Keratinocyte (primary cell): ENCODE results near the gene TSPAN8. TPM values are rescaled to one million over a fixed set of nuclear protein-coding genes. Genes with fewer than 3 reads are reported as not detected.

Experiments used
- DNase-seq: peaks from one replicate; pipeline ENCODE4 v3.0.0-alpha.2; 2011; ENCODE audit warnings: low read depth, missing footprints, low spot score
- FAIRE-seq: peaks from 2 replicates; lab custom pipeline; 2011; peaks lifted over from hg19 to GRCh38; lab: Jason Lieb, UNC
- H2AFZ ChIP-seq: 2 replicates; pipeline ENCODE4 v1.6.0; 2012; ENCODE audit warnings: low read length, control low read depth, inconsistent platforms; ENCODE audit not compliant: control insufficient read depth
- H3K27ac ChIP-seq: 2 replicates; pipeline ENCODE4 v1.5.1; 2011; ENCODE audit warnings: low read length; ENCODE audit not compliant: control insufficient read depth, insufficient read depth
- H3K27me3 ChIP-seq: 3 replicates; pipeline ENCODE4 v1.6.0; 2011; ENCODE audit warnings: low read length; ENCODE audit not compliant: control insufficient read depth, insufficient read depth; ENCODE audit errors: extremely low read depth
- H3K36me3 ChIP-seq, 2 experiments: 2 replicates in 1 of 2; 3 replicates in 1 of 2; pipeline ENCODE4 v1.5.1; 2011; ENCODE audit warnings: low read length in 2 of 2, mild to moderate bottlenecking in 1 of 2; ENCODE audit not compliant: control insufficient read depth in 2 of 2, insufficient read depth in 2 of 2; ENCODE audit errors: extremely low read depth in 1 of 2
- H3K4me1 ChIP-seq: 3 replicates; pipeline ENCODE4 v1.5.1; 2011; ENCODE audit warnings: low read length; ENCODE audit not compliant: control insufficient read depth, insufficient read depth; ENCODE audit errors: extremely low read depth
- H3K4me2 ChIP-seq: 3 replicates; pipeline ENCODE4 v1.6.0; 2011; ENCODE audit warnings: low read depth, low read length; ENCODE audit not compliant: control insufficient read depth, insufficient read depth; ENCODE audit errors: extremely low read depth
- H3K4me3 ChIP-seq, 3 experiments: fragments of 200-600 bp in 1 of 3; sonication (generic) in 1 of 3; 2 replicates in 2 of 3; 3 replicates in 1 of 3; pipeline ENCODE4 v1.5.1; 2011 to 2016; ENCODE audit warnings: low read length in 3 of 3, mild to moderate bottlenecking in 3 of 3, control low read depth in 2 of 3, inconsistent platforms in 1 of 3, low read depth in 1 of 3, mixed read lengths in 1 of 3, mixed run types in 1 of 3, moderate library complexity in 1 of 3; ENCODE audit not compliant: control insufficient read depth in 2 of 3, insufficient read depth in 2 of 3; ENCODE audit errors: extremely low read depth in 1 of 3
- H3K79me2 ChIP-seq: 2 replicates; pipeline ENCODE4 v1.6.0; 2012; ENCODE audit warnings: low read length; ENCODE audit not compliant: control insufficient read depth, insufficient read depth
- H3K9ac ChIP-seq: 3 replicates; pipeline ENCODE4 v1.6.0; 2011; ENCODE audit warnings: low read length; ENCODE audit not compliant: control insufficient read depth, insufficient read depth; ENCODE audit errors: extremely low read depth
- H3K9me1 ChIP-seq: 3 replicates; pipeline ENCODE4 v1.6.0; 2011; ENCODE audit warnings: low read length; ENCODE audit not compliant: control insufficient read depth, insufficient read depth; ENCODE audit errors: extremely low read depth
- H3K9me3 ChIP-seq: 2 replicates; pipeline ENCODE4 v1.5.1; 2012; ENCODE audit warnings: low read depth, low read length; ENCODE audit not compliant: control insufficient read depth
- H4K20me1 ChIP-seq: 3 replicates; pipeline ENCODE4 v1.6.0; 2011; ENCODE audit warnings: low read length; ENCODE audit not compliant: control insufficient read depth, insufficient read depth; ENCODE audit errors: extremely low read depth
- CTCF ChIP-seq, 3 experiments: IDR thresholded peaks in 1 of 3; conservative IDR thresholded peaks in 1 of 3; optimal IDR thresholded peaks in 1 of 3; 2 replicates in 2 of 3; 3 replicates in 1 of 3; pipeline versions ENCODE3 to v1.5.1; 2011; ENCODE audit warnings: low read length in 3 of 3, mild to moderate bottlenecking in 3 of 3, moderate library complexity in 2 of 3, control low read depth in 1 of 3, inconsistent platforms in 1 of 3; ENCODE audit not compliant: insufficient read depth in 2 of 3; ENCODE audit errors: extremely low read depth in 1 of 3
- EZH2 ChIP-seq: IDR thresholded peaks from one replicate; pipeline ENCODE4 v1.6.1; 2012; ENCODE audit warnings: inconsistent platforms, mild to moderate bottlenecking, low read length, moderate library complexity
- dilution Hi-C: fragments of 300-500 bp; cut with MboI; formaldehyde crosslinking; loops from one replicate; pipeline ENCODE4 v1.7.0; 2020; ENCODE audit warnings: low sequenced_read_pairs; ENCODE audit not compliant: extremely low pct_ligation_motif_present
- polyA plus RNA-seq, 5 experiments: library from polyadenylated mRNA; depleted of rRNA in 3 of 5; stranded (reverse) in 3 of 5; stranded (forward) in 1 of 5; unstranded in 1 of 5; fragments of >200 nt; gene quantifications; 1 replicate in 1 of 5; 2 replicates in 3 of 5; 3 replicates in 1 of 5; pipeline versions ENCODE4 v1.2.1 to v1.2.3, GENCODE V29; 2011 to 2012; ENCODE audit warnings: missing spikeins in 2 of 5, low read depth in 1 of 5, low replicate concordance in 1 of 5

Gene TSPAN8
- polyA plus RNA-seq, 1 donor (not counting 4 experiments of a cell fraction or from before 2014, with no cell fraction given), result not detected

- no peaks in the 10 kb centered on the region for H3K27me3 ChIP-seq
- no peak overlapping the region for H3K4me2 ChIP-seq
- no peak for DNase-seq
- no peak for FAIRE-seq
- TF ChIP-seq EZH2 (no peak), CTCF (optimal IDR thresholded peaks at IDR 0.05 in 1 of 3, IDR thresholded peaks at IDR 0.05 in 1 of 3, conservative IDR thresholded peaks at IDR 0.05 in 1 of 3; ENCODE audit: extremely low read depth in 1 of 3, insufficient read depth in 2 of 3, low read length in 3 of 3) (no peak)
- no peaks in the 10 kb centered on the region for H3K79me2 ChIP-seq
- H3K9me3 ChIP-seq, result no peaks in the 10 kb centered on the region
- no peak overlapping the region for H3K4me3 ChIP-seq
- H3K4me1 ChIP-seq, result no peaks in the 10 kb centered on the region
- H3K36me3 ChIP-seq, result no peaks in the 10 kb centered on the region
- H3K27ac ChIP-seq, result no peak overlapping the region
- no peaks in the 10 kb centered on the region for H3K9me1 ChIP-seq
- dilution Hi-C loops, result no loop called here
- no peaks in the 10 kb centered on the region for H4K20me1 ChIP-seq
- H3K9ac ChIP-seq, result no peak overlapping the region
- no peak overlapping the region for H2AFZ ChIP-seq
These were observed 12.7 kb upstream of the TSPAN8 start for GRCh38 chr12:71170456-71170855.

- no peak overlapping the region for H3K9ac ChIP-seq
- no peak overlapping the region for H3K4me3 ChIP-seq
- H3K27ac ChIP-seq, result no peak overlapping the region
- H3K4me2 ChIP-seq, result no peak overlapping the region
- H4K20me1 ChIP-seq, result no peaks in the 10 kb centered on the region
- no peak overlapping the region for H2AFZ ChIP-seq
- H3K27me3 ChIP-seq, result no peaks in the 10 kb centered on the region
- no peaks in the 10 kb centered on the region for H3K36me3 ChIP-seq
- TF ChIP-seq EZH2 (no peak), CTCF (optimal IDR thresholded peaks at IDR 0.05 in 1 of 3, IDR thresholded peaks at IDR 0.05 in 1 of 3, conservative IDR thresholded peaks at IDR 0.05 in 1 of 3; ENCODE audit: extremely low read depth in 1 of 3, insufficient read depth in 2 of 3, low read length in 3 of 3) (no peak)
- H3K9me1 ChIP-seq, result no peaks in the 10 kb centered on the region
- no peak for DNase-seq
- dilution Hi-C loops, result no loop called here
- H3K9me3 ChIP-seq, result no peaks in the 10 kb centered on the region
- FAIRE-seq, result no peak
- H3K79me2 ChIP-seq, result no peaks in the 10 kb centered on the region
- no peaks in the 10 kb centered on the region for H3K4me1 ChIP-seq
These were observed 11.5 kb upstream of the TSPAN8 start for GRCh38 chr12:71169286-71169685.
